GM12878 (cell line): ENCODE data around the gene LRRN2.

Experiments
- CTCF ChIP-seq, 3 experiments: IDR thresholded peaks in 2 of 3; conservative IDR thresholded peaks in 1 of 3; 2 replicates each; pipeline ENCODE4 v1.5.1; 2011; ENCODE audit warnings: low read depth in 3 of 3, low read length in 3 of 3, mild to moderate bottlenecking in 3 of 3, control low read depth in 2 of 3, moderate library complexity in 2 of 3, inconsistent platforms in 1 of 3, mixed read lengths in 1 of 3; ENCODE audit not compliant: control insufficient read depth in 2 of 3, insufficient read depth in 1 of 3; ENCODE audit errors: extremely low read depth in 1 of 3
- FOS ChIP-seq: IDR thresholded peaks from 3 replicates; pipeline ENCODE4 v1.6.1; 2011; ENCODE audit warnings: borderline replicate concordance; ENCODE audit not compliant: insufficient read length; ENCODE audit errors: extremely low read depth
- IKZF1 ChIP-seq: fragments of 450-650 bp; conservative IDR thresholded peaks from 2 replicates; pipeline ENCODE4 v1.6.1; 2017; ENCODE audit warnings: antibody characterized with exemption, mild to moderate bottlenecking
- MYC ChIP-seq: IDR thresholded peaks from 2 replicates; pipeline ENCODE4 v1.6.1; 2011; ENCODE audit warnings: mild to moderate bottlenecking, low read length, moderate library complexity, inconsistent platforms; ENCODE audit not compliant: insufficient read depth, insufficient replicate concordance, insufficient read length, severe bottlenecking
- POLR2A ChIP-seq: IDR thresholded peaks from 2 replicates; pipeline ENCODE4 v1.6.1; 2011; ENCODE audit warnings: low read depth, mild to moderate bottlenecking, low read length
- USF1 ChIP-seq: IDR thresholded peaks from 2 replicates; pipeline ENCODE4 v1.6.1; 2011; ENCODE audit warnings: borderline replicate concordance, low read depth, mild to moderate bottlenecking, moderate library complexity, mixed read lengths, low read length; ENCODE audit not compliant: insufficient read depth; ENCODE audit errors: extremely low read length

GRCh38 chr1:204626381-204626780 lies 59.2 kb downstream of the LRRN2 start:
- TF ChIP-seq POLR2A (no peak), FOS (no peak), IKZF1 (no peak), MYC (no peak), USF1 (no peak), CTCF (IDR thresholded peaks at IDR 0.05 in 2 of 3, conservative IDR thresholded peaks at IDR 0.05 in 1 of 3; ENCODE audit: control insufficient read depth in 2 of 3, extremely low read depth in 1 of 3, insufficient read depth in 1 of 3, low read depth in 3 of 3, low read length in 3 of 3) (no peak)
